Urothelium cell line (cell line): Measurements from ENCODE around the gene ATOH8.

ENCODE experiments used
- DNase-seq: peaks from one replicate; pipeline ENCODE4 v3.0.0; 2011; ENCODE audit warnings: low spot score, mixed read lengths
- FAIRE-seq: peaks from 2 replicates; lab custom pipeline; 2011; peaks lifted over from hg19 to GRCh38; lab: Jason Lieb, UNC

ATOH8 gene

GRCh38 chr2:85751627-85752026 is 2.2 kb upstream of the ATOH8 start:
- FAIRE-seq, result no peak
- DNase-seq, result no peak

- DNase-seq (no peak), FAIRE-seq (no peak)
These were observed 711 bp upstream of the ATOH8 start for GRCh38 chr2:85753035-85753524.

- FAIRE-seq (no peak), DNase-seq (no peak)
These were observed 713 bp downstream of the ATOH8 start for GRCh38 chr2:85754313-85755095.

- FAIRE-seq (no peak), DNase-seq (no peak)
These were observed 1.6 kb downstream of the ATOH8 start for GRCh38 chr2:85755122-85756027.

GRCh38 chr2:85756195-85756594 is 2.4 kb downstream of the ATOH8 start:
- FAIRE-seq, result no peak
- no peak for DNase-seq

- peak; percentile 44 for FAIRE-seq
These were observed 3.1 kb downstream of the ATOH8 start for GRCh38 chr2:85756822-85757435.

GRCh38 chr2:85757860-85758259 is 4.1 kb downstream of the ATOH8 start:
- DNase-seq (no peak), FAIRE-seq (no peak)

More at GRCh38 chr2:85756822-85757435, 3.1 kb downstream of the ATOH8 start:
- DNase-seq, result no peak

- no peak for FAIRE-seq
- DNase-seq, result no peak
These were observed 4.8 kb downstream of the ATOH8 start for GRCh38 chr2:85758361-85759256.

- DNase-seq (no peak), FAIRE-seq (no peak)
These were observed 5.4 kb downstream of the ATOH8 start for GRCh38 chr2:85759257-85759613.

DNA sequence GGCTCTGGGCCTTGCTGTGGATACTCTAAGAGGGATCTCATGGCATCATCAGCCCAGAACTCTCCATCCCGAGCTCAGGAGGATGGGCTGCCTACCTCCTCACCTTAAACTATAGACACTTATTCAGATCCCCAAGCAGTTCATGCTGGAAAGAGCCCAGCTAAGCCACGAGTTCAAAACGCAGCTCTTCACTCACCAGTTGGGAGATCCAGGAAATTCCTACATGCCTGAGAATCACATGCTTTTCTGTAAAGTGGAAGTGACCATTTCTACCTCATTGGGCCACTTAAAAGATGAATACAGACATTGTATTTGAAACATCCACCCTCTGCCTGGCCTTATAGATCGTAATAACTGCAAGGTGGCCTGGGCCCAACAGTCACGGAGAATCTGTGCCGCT is 6.6 kb downstream of the ATOH8 start:
- no peak for FAIRE-seq
- DNase-seq, result no peak

DNA sequence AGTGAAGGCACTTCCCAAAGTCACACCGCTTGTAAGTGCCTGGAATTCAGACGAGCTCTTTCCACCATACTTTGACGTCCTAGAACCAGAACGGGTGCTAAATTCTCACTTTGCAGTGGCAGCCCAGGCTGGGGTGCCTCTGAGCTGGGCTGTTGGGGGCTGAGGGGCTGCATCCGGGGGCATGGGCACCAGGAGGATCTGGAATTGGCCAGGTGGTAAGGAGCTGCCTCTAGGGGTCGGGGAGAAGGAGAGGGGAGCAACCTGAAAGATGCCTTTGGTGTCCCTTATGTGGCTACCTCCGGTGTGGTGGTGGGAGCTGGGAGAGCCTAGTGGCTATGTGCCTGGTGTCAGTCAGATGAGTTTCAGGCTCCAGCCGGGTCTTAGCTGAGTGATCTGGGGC is 7.1 kb downstream of the ATOH8 start:
- FAIRE-seq (no peak), DNase-seq (no peak)

- DNase-seq (no peak), FAIRE-seq (no peak)
These were observed 7.7 kb downstream of the ATOH8 start for GRCh38 chr2:85761512-85761944.

DNA sequence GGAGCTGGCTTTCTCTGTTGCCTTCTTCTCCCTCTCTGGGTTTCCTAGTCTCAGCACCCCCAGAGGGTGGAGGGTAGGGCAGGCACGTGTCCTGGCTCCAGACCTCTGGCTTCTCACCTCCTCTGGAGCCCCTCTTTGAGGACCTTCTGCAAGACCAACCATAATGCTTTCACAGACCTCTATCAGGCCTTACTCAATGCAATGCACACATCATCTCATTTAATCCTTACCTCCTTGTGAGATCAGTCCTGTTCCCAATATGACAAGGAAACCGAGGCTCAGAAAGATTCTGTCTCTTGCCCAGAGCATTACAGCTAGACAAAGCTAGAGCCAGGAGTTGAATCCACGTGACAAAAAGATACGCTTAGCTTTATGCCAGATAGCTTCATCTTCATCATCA is 8.2 kb downstream of the ATOH8 start:
- DNase-seq (no peak), FAIRE-seq (no peak)

DNA sequence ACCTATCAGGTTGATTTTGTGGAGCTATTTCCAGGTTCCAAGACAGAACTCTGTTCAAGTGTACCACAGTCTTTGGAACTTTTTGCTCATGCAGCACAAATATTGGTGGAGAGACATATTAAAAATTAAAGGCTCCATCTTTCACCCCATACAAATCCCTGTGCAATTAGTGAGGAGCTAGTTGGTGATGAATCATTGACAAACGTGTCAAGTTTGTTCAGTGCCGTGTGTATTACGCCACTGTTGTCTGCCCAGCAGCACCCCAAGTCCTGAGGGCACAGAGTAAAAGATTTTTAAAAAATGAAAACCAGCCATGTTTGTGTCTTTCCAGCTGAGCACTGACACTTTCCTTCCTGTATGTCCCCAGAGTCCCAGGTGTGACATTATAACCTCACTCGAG is 9.3 kb downstream of the ATOH8 start:
- FAIRE-seq (no peak), DNase-seq (no peak)

DNA sequence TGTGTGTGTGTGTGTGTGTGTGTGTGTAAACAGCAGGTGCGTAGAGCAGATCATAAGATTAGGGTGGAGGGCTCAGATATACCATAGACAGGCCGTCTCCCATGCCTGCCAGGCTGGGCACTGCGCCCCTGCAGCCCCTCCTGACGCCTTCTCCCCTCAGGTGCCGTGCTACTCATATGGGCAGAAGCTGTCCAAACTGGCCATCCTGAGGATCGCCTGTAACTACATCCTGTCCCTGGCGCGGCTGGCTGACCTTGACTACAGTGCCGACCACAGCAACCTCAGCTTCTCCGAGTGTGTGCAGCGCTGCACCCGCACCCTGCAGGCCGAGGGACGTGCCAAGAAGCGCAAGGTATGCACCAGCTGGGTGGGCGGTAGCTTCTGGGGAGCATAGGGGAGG is 10.0 kb downstream of the ATOH8 start:
- DNase-seq, result no peak
- FAIRE-seq, result no peak

- FAIRE-seq, result no peak
- DNase-seq, result no peak
These were observed 11.4 kb downstream of the ATOH8 start for GRCh38 chr2:85765081-85765731.

DNA sequence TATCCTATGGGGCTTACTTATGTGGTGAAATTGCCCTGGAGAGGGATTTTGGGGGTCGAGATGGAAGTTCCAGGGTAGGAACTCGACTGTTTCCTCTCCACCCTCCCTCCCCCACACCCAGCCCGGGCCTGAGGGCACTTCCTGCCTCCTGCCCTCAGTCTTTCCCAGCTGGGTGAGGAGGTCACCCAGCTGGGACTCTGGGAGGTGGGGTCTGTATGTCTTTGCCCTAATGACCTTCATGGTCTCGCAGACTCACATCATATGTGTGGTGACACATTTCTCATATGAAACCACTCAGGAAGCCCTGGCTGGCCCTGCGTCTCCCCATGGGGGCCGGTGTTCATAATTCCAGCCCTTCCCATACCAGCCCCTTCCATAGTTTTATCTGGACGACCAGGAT is 12.4 kb downstream of the ATOH8 start:
- DNase-seq (no peak), FAIRE-seq (no peak)

DNA sequence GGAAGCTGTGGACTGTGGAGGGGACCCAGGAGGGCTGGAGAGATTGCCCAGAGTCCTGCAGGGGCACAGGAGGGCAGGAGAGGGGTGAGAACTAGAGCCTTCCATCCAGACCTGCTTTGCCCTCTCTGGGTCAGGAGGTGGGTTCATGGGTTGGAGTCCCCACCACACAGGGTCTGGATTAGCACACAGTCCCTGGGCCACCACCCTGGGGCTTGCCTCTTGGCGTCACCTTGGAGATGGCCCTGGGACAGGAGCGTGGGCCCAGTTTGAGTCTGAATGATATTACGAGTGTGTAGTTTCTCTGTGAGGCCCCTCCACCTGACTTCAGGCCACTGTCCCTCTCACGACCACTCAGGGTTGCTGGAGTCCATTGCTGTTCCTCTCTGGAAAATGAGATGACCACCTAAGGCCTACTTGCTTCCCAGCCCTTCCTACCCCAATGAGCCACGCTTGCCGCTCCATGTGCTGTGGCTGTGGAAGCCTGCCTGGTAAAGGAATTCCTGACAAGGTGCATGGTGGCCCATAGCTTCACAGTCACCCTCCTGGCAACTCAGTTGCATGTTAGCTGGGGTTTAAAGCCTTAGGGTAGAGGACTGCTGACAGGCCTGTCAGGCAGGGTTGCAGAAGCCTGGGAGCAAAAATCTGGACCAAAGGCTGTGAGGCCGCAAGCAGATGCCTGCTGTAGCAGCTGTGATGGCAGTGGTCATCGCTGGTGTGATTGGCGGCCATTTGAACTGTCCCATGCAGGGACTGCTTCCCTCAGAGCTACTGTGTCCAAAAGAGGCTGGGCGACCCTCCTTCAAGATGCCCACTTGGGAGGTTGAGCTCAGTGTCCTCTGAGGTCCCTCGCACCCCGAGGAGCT is 14.2 kb downstream of the ATOH8 start:
- FAIRE-seq, result peak; percentile 37
- DNase-seq, result no peak

- peak; percentile 76 for DNase-seq
These were observed 14.9 kb downstream of the ATOH8 start for GRCh38 chr2:85768713-85769112.

More at GRCh38 chr2:85768713-85769112, 14.9 kb downstream of the ATOH8 start:
- no peak for FAIRE-seq
